Suppressor macrophage (primary cell): ENCODE data around the gene BABAM2.
"Not testable (repeated sequence)": the region's sequence is repeated elsewhere in the genome, so short reads cannot be mapped to it uniquely, and the experiment has no call there.

Experiments used
- DNase-seq, 4 experiments: peaks; one replicate each; pipeline ENCODE4 v3.0.0-alpha.2; 2020 to 2022

BABAM2 gene

DNA sequence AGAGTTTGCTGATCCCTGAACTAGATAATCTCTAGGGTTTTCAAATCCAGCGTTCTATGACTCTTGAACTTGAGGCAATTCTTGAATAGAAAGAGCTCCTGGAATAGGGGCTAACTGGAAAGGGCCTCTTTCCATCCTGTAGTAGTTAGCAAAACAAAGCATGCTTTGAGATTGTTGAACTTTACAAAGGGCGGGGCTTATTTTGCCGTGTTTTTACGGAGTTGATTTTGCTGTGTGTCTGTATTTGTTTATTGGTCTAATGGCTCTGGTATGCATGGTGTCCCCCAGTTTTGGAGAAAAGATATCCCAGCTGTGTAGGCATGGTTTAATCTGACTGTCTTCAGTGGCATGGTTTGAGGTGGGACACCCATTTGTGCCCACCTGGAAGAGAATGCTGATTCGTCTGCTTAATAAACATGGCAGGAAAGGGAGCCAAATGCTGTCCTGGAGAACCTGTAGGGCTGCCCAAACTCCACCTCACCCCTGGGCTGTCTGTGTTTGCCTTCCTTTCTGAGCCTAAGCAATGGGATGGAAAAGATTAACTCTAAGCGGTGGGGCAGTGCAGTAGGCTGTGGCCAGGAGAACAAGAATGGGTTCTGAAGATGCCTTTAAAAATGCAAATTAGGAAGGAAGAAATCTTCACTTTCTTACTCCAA is 428.1 kb downstream of the BABAM2 start:
- no peak for DNase-seq

DNA sequence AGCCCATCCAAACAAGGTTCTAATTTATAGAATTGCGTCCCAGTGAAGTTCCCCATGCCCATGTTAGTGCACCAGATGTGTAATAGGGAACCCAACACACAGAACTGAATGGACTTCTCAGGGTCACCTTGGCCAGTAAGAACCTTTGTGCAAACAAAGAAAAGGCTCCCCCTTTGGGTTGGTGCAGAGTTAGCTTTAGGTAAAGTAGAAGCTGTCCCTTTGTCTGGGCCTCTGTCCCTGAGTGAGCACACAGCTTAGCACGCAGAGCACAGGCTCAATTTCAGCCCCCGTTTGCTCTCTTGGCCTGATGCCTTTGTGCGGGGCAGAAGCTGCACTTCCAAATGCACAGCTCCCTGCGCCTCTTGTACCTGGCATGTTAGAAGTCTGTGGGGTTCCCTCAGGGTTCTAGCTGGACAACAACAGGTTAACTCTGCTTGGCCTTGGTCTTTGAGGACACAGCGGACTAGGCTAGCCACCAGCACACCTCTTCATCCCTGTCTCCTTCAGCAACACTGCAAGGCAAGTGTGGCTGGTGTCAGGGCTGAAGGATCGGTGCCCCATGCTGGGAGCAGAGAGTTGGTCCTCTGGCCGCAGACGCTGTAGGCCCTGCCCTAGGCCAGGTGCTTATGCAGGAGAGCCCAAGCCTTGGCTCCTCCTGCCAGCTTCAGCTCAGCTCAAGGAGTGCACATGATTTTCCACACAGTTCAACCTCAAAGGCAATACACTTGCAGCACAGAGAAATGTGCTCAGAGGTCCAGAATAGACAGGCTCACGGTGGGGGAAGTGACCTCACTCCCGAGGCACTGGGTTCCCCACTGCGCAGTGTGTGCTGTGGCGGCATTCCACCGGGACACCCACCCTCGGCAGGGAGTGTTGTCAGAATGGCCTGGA is 428.8 kb downstream of the BABAM2 start:
- no peak for DNase-seq

GRCh38 chr2:28320009-28320365 is 429.5 kb downstream of the BABAM2 start:
- no peak for DNase-seq

DNA sequence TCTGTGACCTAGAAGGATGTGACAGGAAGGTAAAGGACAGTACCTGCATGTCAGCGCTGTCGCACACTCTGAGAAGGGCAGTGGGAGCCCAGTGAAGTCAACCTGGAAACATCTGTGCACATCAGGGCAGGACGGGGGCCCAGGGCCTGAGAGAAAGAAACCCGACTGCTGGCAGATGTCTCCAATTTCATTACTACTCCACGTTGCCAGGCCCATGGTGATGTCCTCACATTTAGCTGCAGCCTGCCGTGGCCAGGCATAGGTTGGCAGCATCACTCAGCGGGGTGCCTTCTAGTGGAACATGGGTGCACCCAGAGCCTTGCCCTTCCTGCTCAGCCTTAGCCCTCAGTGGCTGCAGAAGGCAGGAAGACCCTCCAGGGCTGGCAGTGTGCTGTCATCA is 429.8 kb downstream of the BABAM2 start:
- DNase-seq, result no peak

- no peak for DNase-seq
Measured at GRCh38 chr2:28321426-28321825, 430.9 kb downstream of the BABAM2 start.

DNA sequence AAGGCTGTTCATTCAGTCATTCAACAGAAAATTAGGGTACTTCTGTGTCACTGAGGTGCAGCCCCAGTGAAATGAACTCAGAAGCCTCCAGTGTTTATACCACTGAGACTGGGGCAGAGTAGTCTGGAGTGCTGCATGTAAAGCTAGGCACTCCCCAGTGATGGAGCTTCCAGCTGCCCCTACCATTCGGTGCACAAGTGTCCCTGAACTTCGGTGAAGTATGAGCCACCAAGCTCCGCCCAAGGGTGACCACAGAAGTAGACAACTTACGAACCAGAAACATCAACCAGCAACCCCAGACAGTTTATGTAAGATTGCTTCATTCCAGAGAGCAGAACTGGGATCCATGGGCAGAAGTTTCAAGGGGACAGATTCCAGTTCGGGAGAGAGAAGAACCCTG is 431.5 kb downstream of the BABAM2 start:
- DNase-seq, result no peak

GRCh38 chr2:28322456-28322855 is 431.9 kb downstream of the BABAM2 start:
- no peak for DNase-seq

DNA sequence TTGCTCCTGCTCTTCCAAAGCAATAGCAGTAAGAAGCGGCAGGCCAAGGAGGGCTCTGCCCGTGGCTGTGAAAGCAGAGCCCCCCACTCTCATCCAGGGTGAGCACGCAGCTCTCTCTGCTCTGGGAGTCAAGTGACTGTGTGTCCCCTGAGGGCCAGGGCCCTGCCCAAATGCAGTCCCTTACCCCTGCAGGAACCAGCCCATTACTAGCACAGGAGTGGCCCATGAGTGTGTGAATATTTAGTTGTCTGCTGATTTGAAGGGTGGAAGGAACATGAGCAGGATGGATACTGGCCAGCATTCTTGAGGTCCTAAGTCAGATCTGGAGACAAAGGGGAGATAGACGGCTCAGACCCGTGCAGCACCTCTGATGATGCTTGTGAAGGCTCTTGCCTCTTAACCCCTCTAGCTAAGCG is 432.5 kb downstream of the BABAM2 start:
- no peak for DNase-seq

DNA sequence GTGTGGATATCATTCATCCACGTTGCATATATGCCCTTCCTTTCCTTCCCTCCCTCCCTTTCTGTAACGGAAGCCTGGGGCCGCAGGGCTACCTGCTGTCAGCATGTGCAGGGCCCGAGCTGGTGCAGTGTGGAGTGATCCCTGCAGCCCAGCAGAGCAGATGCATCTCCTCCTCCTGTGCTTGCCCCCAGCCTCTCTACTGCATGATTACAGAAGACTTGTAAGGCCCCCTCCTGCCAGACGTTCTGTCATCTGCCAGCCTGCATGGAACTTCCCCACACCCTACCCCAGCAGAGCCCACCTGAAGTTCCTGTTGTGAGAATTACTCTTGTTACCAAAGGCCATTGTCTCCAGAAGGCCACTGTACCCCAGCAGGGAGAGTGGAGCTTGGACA is 434.6 kb downstream of the BABAM2 start:
- no peak for DNase-seq

DNA sequence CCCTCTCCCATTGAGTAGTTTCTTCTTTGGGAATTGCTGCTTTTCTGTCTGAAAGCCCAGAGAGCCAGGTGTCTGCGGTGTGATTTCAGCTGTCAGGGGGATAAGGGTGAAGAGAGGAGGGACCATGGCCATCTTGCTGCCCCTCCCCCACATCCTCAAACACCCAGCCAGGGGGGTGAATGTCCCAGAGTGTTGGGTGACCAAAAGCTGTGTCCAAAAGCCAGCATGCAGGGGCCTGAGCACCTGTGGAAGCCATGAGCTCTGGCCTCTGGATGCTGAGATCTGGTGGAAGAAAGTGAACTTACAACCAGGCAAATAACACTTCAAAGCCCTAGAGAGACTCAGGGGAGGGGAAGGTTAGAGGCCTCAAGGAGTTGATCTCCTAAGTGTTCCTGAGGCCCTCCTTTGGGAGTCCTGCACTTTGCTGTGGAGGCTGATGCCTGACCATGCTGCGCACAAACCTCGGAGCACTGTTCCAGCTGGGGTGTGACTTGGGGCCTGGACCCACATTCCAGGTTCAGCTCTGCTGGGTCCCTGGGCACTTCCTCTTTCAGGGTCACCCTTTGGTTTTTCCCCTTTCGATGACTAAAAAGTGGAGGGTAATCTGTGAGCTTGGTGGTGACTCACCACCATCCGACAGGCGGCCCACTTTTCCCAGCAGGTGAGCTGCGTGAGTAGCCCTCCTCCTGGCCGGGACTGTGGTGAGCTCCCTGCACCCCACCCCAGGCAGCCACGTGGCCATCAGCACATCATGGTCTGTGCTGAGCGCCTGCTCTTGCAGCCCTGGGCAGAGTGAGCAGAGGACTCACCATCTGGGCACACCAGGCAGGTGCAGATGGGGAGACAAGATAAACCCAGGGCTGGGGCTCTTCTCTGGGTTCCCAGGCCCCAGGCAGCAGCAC is 435.3 kb downstream of the BABAM2 start:
- DNase-seq, result peak; percentile 31 to 56 (median 38)

GRCh38 chr2:28326469-28326805 is 435.9 kb downstream of the BABAM2 start:
- no peak for DNase-seq

DNA sequence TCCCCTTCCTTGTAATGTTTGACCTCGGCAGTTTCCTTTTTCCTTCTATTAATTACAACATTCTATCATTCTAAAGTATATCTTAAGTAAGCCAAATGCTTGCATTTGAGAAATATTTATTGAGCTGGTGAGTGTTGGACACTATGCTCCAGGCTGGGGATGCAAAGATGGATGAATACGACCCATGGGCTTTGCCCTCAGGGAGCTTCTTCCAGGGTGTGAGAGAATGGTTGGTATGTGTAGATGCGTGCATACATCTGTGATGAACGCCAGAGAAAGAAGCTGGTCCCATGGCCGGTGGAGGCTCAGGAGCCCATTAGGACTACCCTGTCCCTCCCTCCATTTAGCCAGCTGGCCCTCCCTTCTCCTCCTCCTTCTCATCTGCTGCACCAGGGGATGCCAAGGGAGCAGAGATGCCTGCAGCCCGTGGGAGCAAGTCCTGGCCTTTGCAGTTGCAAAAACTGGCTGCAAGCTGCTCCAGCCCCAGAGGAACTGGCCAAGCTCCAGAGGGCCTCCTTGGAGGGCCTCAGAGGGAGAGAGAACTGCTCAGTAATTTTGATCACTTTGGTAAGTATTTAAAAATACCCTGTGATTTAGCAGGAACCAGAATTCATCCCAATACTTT is 436.5 kb downstream of the BABAM2 start:
- no peak for DNase-seq

DNA sequence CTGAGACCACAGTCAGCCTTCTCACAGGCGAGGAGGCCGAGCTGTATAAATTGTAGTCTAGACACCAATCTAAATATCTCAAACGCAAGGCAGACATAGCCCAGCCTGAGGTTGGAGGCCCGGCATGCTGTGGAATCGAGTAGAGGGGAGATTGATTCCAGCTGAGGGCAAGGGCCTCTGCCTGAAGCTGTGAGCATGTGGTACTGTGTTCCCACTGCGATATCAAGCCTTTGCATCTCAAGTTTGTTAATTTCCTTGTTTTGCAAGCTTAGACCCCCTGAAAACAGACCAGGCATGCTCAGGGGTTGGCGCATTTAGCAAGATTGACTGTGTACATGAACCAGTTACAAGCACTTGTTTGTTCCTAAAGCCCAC is 437.0 kb downstream of the BABAM2 start:
- DNase-seq, result no peak

DNA sequence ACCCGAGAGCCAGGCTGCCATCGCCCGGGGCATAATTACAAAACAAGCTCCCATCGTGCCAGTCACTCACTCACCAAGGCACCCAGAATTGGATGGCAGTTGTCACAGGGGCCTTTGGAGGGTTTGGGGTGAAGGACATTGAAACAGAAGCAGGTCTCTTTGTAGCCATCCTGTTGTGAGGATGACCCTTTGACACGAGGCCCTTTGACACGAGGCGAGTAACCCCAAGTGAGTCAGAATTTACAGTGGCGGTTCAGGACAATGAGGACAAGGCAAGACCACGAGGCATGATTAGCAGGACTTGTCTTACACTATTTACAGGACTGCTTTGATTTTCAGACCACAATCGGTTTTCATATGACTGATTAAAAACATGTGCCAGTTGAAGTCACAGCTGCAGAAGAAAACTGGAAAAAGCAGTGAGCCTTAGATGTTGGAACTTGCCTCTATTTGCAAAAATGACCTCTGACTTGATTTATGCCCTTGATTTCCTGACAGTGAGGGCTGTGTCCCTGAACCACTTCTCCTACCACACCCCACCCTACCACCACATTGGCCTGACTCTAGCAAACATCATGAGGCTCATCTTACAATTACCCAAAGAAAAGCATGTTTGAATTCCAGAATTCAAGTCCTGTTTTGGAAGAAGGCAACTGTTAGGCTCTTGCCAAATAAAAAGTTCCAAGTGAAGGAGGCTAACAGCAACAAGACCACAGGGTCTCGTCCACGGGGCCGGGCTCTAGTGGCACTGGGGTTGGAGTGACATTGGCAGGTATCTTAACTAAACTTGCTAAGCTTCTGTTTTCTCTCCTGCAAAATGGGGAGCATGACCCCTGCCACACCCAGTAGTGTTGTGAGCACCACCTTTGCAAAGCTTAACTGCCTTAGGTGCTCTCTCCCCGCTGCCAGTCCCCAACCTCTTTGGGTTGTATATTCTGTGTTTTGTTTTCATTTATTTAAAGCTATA is 437.7 kb downstream of the BABAM2 start:
- DNase-seq, result no peak

DNA sequence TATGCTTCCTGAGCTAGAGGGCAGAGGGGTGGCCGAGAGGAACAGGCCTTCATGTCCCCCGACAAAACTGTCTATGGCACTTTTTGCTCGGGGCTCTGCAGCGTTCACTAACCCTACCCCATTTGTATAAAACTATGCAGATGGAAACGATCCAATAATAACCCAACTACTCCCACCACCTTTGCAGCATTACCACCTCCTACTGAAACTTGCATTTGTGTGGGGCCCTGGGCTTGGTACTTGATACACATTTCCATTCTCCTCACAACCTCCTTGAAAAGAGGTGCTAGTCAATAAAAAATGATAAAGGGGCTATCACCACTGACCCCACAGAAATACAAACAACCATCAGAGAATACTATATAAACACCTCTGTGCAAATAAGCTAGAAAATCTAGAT is 438.7 kb downstream of the BABAM2 start:
- DNase-seq, result no peak

- DNase-seq, result not testable (repeated sequence)
Measured at GRCh38 chr2:28330722-28331121, 440.2 kb downstream of the BABAM2 start.

- DNase-seq, result not testable (repeated sequence)
Measured at GRCh38 chr2:28331797-28332196, 441.3 kb downstream of the BABAM2 start.

DNA sequence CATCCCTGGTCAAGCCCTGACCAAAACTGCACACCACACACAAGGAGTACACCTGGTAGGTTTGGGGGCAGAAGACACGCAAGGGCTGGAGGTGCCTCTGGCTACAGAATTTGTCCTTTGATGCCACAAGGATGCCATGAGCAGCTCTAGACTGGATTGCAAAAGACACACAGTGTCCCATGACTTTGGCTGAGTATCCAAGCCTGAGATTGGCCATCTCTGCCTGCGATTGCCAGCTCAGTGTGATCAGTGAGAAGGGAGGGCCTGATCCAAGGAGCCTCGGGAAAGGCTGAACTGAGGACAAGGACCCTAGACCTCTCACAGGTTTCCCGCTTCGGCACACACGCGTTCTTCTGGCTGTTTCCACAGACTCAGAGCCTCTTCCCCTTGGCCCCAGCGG is 442.2 kb downstream of the BABAM2 start:
- DNase-seq, result no peak

- peak; percentile 51 to 74 (median 70) for DNase-seq
Measured at GRCh38 chr2:28333606-28334526, 443.3 kb downstream of the BABAM2 start.

DNA sequence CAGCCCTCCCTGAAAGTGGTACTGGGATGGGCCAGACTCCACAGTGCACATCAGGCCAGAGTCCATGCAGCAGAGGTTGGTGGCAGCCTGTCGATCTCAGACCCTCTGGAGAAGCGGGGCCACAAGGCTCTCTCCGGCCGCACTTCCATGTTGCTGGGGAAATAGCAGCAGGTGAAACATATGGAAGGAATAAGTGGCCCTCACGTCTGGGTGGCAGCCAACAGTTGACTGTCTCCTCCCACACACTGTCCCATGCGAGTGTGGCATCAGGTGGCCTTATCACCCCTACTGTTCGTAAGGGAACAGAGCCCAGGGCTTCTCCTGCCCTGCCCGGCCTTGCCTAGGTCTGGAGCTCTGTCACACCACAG is 444.0 kb downstream of the BABAM2 start:
- no peak for DNase-seq

GRCh38 chr2:28335265-28335664 is 444.7 kb downstream of the BABAM2 start:
- DNase-seq, result not testable (repeated sequence)
